GM18951 (cell line): ENCODE data around the gene TMBIM4.

Experiments
- POLR2A ChIP-seq: IDR thresholded peaks from 4 replicates; pipeline ENCODE4 v1.6.1; 2011; ENCODE audit warnings: mild to moderate bottlenecking; ENCODE audit not compliant: insufficient read length, insufficient read depth; ENCODE audit errors: extremely low read depth
- in situ Hi-C: fragments of 300-500 bp; cut with MboI; formaldehyde crosslinking; loops from one replicate; pipeline ENCODE4 v1.12.0; 2022; ENCODE audit warnings: low sequenced_read_pairs, mixed read lengths, inconsistent platforms; ENCODE audit not compliant: unreplicated experiment

TMBIM4 gene

GRCh38 chr12:66118240-66118891, 51.4 kb downstream of the TMBIM4 start:
- TF ChIP-seq POLR2A = no peak
- in situ Hi-C loops = no loop called here

DNA sequence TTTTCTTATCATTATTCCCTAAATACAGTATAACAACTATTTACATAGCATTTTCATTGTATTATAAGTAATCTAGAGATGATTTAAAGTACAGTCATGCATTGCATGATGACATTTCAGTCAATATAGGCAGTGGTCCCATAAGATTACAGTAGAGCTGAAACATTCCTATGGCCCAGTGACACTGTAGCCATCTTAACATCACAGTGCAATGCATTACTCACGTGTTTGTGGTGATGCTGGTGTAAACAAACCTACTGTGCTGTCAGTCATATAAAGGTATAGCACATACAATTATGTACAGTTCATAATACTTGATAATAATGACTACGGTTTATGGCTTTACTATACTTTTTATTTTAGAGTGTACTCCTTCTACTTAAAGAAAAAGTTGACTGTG, 52.6 kb downstream of the TMBIM4 start:
- in situ Hi-C loops = no loop called here
- TF ChIP-seq POLR2A = no peak

- no peak for TF ChIP-seq POLR2A
- in situ Hi-C loops = no loop called here
These were observed 54.7 kb downstream of the TMBIM4 start for GRCh38 chr12:66115071-66115600.

DNA sequence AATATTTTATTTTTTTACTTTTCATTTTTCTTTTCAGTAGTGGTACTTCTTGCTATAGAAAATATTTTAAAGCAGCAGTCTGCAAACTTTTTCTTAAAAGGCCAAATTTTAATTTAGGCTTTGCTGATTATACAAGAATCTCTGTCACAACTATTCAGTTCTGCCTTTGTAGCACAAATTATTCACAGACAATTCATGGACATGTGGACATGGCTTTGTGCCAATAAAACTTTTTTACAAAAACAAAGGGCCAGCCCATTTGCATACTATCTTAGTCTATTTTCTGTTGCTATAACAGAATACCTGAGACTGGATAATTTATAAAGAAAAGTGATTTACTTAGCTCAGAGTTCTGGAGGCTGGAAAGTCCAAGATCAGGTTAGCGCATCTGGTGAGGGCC, 56.3 kb downstream of the TMBIM4 start:
- no peak for TF ChIP-seq POLR2A
- in situ Hi-C loops = no loop called here

- no peak for TF ChIP-seq POLR2A
- in situ Hi-C loops = no loop called here
These were observed 58.2 kb downstream of the TMBIM4 start for GRCh38 chr12:66111605-66112004.

DNA sequence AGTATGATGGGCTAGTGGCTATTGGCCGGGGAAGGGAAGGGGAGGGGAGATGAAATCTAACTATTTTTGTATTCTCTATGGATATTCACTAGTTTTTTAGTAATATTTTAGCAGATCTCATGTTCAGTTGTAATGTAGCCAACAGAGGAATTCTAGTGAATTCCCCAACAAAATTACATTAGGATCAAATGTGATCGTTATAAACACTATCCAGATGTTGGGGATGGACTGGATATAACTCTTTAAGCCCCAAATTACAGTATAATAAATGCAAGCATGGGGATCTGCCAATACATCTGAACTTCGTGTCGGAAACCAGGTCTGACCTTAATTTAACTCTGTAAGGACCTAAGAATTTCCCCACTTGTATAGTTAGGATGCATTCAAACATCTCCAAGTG, 60.7 kb downstream of the TMBIM4 start:
- in situ Hi-C loops = loop anchor here (10.0 kb wide), 1 partner anchor 1214 kb away; no protein-coding TSS in a partner anchor
- TF ChIP-seq POLR2A = no peak

DNA sequence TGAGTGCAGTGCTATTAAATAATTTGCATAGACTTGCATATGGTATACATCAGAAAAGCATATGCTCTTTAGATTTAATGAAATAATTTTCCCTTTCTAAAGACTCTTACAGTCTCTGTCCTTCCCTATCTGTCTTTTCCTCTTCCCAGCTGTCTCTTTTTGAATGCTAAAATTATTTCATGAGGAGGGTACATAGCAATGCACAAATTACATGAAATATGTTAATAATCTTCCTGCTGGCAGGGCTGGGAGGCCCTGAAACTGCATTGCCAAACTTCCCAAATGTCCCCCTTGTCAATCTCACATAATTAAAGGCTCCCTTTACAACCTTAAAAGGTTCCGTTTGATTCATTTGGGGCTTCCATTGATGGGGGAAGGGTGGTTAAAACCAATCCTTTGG, 61.4 kb downstream of the TMBIM4 start:
- TF ChIP-seq POLR2A = no peak
- in situ Hi-C loops = loop anchor here (10.0 kb wide), 1 partner anchor 1214 kb away; no protein-coding TSS in a partner anchor

- in situ Hi-C loops = loop anchor here (10.0 kb wide), 1 partner anchor 1213 kb away; no protein-coding TSS in a partner anchor
- TF ChIP-seq POLR2A = no peak
These were observed 62.3 kb downstream of the TMBIM4 start for GRCh38 chr12:66107451-66107915.

DNA sequence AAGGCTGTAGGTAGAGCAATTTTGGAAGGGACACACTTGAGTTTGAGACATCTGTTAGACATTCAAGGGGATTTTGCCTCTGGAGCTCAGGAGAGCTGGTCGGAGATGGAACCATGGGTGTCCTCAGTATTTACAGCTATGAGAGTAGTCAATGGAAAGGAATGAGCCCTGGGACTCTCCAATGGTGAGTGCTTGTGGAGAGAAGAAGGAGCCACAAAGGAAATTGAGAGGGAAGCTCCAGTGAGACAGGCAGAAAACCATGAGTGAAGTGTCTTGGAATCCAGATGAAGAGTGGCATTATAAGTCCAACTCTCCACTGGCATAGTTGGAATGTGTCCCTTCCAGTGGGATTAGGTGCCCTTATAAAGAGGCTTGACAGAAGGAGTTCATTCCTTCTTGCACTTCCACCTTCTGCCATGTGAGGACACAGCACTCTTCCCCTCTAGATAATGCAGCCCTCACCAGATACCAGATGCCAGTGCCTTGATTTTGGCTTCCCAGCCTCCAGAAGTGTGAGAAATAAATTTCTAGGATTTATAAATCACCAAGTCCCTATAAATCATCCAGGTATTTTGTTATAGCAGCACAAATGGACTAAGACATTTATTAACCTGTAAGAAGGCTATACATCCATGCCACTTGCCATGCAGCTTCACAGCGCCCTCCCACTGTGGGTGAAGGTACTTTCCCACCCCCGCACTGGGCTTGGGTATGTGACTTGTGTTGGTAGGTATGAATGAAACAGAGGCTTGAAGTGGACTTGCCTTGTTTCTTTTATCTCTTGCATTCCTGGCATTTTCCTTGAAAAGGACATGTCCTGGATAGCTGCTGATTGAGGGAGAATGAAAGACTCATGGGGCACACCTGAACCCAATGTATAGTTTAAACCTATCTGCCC, 66.5 kb downstream of the TMBIM4 start:
- in situ Hi-C loops = loop anchor here (10.0 kb wide), 1 partner anchor 1208 kb away; no protein-coding TSS in a partner anchor

GRCh38 chr12:66092559-66093269, 77.1 kb downstream of the TMBIM4 start:
- in situ Hi-C loops = loop anchor here (25.0 kb wide), 2 partner anchors 505 to 780 kb away; no protein-coding TSS in a partner anchor
- TF ChIP-seq POLR2A = no peak

More for the DNA sequence above, 66.5 kb downstream of the TMBIM4 start:
- no peak for TF ChIP-seq POLR2A

- in situ Hi-C loops = loop anchor here (25.0 kb wide), 2 partner anchors 503 to 778 kb away; no protein-coding TSS in a partner anchor
- no peak for TF ChIP-seq POLR2A
These were observed 79.6 kb downstream of the TMBIM4 start for GRCh38 chr12:66090157-66090556.

GRCh38 chr12:66087365-66087943, 82.3 kb downstream of the TMBIM4 start:
- in situ Hi-C loops = loop anchor here (25.0 kb wide), 2 partner anchors 500 to 775 kb away; no protein-coding TSS in a partner anchor
- no peak for TF ChIP-seq POLR2A
